Brain microvascular endothelial cell (primary cell): ENCODE measurements around the gene LRRC10B.

Experiments
- DNase-seq: peaks from one replicate; pipeline ENCODE4 v3.0.0-alpha.2; 2020
- H3K27ac ChIP-seq: fragments of 250-450 bp; sonication (Bioruptor Pico); 2 replicates; pipeline ENCODE4 v1.5.1; 2020; ENCODE audit warnings: mild to moderate bottlenecking, moderate library complexity
- H3K27me3 ChIP-seq: fragments of 250-450 bp; sonication (Bioruptor Pico); replicated peaks from 2 replicates; pipeline ENCODE4 v1.5.1; 2020; ENCODE audit warnings: mild to moderate bottlenecking
- H3K36me3 ChIP-seq: fragments of 250-450 bp; sonication (Bioruptor Pico); replicated peaks from 2 replicates; pipeline ENCODE4 v1.5.1; 2020; ENCODE audit warnings: mild to moderate bottlenecking
- H3K4me3 ChIP-seq: 2 replicates; pipeline ENCODE4 v1.5.1; 2011; ENCODE audit warnings: low read depth, mild to moderate bottlenecking, control low read depth, low read length, moderate library complexity
- CTCF ChIP-seq: IDR thresholded peaks from 2 replicates; pipeline ENCODE4 v1.5.1; 2011; ENCODE audit warnings: low read depth, mild to moderate bottlenecking, moderate library complexity, low read length, control low read depth, inconsistent platforms; ENCODE audit errors: missing control alignments
- in situ Hi-C: cut with HindIII; loops from 2 replicates; pipeline ENCODE4 v1.10.0; 2017; ENCODE audit warnings: low sequenced_read_pairs, low pct_ligation_motif_present

Gene LRRC10B

GRCh38 chr11:61507012-61507768, 1.4 kb upstream of the LRRC10B start:
- H3K27me3 ChIP-seq = peaks cover 53% of the 10 kb centered on the region
- no peak overlapping the region for H3K27ac ChIP-seq
- in situ Hi-C loops = no loop called here
- H3K4me3 ChIP-seq = no peak overlapping the region
- no peaks in the 10 kb centered on the region for H3K36me3 ChIP-seq
- DNase-seq = no peak
- no peak for TF ChIP-seq CTCF

GRCh38 chr11:61509043-61510029, 787 bp downstream of the LRRC10B start:
- peaks cover 53% of the 10 kb centered on the region for H3K27me3 ChIP-seq
- H3K36me3 ChIP-seq = no peaks in the 10 kb centered on the region
- peak overlapping the region; percentile 5 for H3K4me3 ChIP-seq
- peak; percentile 50 for TF ChIP-seq CTCF
- peak; percentile 18 for DNase-seq
- in situ Hi-C loops = no loop called here
- H3K27ac ChIP-seq = no peak overlapping the region

- TF ChIP-seq CTCF = no peak
- no peak overlapping the region for H3K27ac ChIP-seq
- no peak for DNase-seq
- H3K36me3 ChIP-seq = no peaks in the 10 kb centered on the region
- no peak overlapping the region for H3K4me3 ChIP-seq
- H3K27me3 ChIP-seq = peaks cover 53% of the 10 kb centered on the region
- in situ Hi-C loops = no loop called here
Measured at GRCh38 chr11:61510166-61510919, 1.8 kb downstream of the LRRC10B start.

- peaks cover 49% of the 10 kb centered on the region for H3K27me3 ChIP-seq
Measured at GRCh38 chr11:61510974-61511373, 2.4 kb downstream of the LRRC10B start.

More at GRCh38 chr11:61510974-61511373, 2.4 kb downstream of the LRRC10B start:
- DNase-seq = no peak
- TF ChIP-seq CTCF = no peak
- no peak overlapping the region for H3K27ac ChIP-seq
- in situ Hi-C loops = no loop called here
- no peaks in the 10 kb centered on the region for H3K36me3 ChIP-seq
- no peak overlapping the region for H3K4me3 ChIP-seq
